Activated T-helper 1 cell treated with Interleukin-2 at 50 U/mL for 16 hours (primary cell): Measurements from ENCODE around the gene ITGB4.

Experiments
- DNase-seq: peaks from one replicate; pipeline ENCODE4 v3.0.0-alpha.2; 2020; ENCODE audit warnings: low read depth

ITGB4 gene

DNA sequence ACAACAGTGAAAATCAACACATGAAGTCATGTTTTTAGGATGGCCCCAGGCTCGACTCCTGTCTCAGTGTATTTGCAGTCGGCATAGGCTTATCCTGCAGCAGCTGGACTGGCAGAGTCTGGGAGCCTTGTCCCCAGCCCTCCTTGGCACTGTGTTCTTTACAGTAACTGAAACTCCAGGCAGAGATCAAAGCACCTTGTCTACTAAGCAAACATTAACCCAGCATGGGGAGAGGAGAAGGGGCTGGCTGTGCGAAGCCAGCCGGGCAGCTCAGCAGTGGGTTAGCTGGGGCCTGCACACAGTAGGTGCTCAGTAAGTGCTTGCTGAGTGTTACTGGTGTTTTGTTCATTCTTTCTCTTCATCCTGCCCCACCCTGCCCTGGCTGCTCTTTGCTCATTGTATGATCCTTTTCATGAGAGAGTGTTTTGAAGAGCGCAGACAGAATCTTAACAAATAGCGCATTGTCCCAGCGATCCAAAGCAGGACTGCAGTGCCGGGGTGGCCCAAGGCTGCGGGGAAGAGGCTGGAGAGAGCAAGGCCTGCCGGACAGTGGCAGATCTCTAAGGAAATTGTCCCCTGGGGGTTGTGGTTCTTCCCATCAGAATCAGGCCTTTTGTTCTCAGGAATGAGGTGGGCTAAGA is 23.5 kb upstream of the ITGB4 start:
- no peak for DNase-seq

DNA sequence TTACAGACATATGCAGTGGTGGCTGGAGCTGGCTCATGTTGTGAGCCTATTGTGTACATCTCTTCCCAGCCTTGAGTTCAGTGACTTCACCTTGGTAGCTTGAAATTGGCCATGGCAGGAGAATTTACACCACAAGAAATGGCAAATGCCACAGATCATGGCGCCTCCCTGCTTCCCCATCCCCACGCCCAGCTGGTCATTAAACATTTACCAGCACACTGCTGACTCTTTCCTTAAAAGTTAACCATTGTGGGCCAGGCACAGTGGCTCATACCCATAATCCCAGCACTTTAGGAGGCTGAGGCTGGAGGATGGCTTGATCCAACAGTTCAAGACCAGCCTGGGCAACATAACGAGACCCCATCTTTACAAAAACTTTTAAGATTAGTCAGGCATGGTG is 22.6 kb upstream of the ITGB4 start:
- DNase-seq, result no peak

DNA sequence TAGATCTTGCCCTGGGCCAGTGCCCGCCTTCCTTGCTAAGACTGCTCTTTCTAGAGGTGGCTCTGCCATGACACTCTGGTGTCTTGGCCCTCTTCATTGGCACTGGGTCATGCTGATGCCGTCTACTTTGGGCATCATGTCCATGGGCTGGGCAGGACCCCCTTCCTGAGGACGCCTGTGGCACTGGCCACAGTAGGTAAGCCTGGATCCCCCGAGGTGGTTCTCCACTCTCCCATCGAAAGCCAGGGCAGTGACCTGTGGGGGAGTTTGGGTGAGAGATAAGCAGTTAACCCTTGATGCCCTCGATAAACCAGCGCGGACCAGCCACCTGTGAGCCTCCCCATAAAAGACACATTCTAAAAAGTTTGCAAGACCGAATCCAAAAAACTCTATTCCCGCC is 20.0 kb upstream of the ITGB4 start:
- DNase-seq, result no peak

DNA sequence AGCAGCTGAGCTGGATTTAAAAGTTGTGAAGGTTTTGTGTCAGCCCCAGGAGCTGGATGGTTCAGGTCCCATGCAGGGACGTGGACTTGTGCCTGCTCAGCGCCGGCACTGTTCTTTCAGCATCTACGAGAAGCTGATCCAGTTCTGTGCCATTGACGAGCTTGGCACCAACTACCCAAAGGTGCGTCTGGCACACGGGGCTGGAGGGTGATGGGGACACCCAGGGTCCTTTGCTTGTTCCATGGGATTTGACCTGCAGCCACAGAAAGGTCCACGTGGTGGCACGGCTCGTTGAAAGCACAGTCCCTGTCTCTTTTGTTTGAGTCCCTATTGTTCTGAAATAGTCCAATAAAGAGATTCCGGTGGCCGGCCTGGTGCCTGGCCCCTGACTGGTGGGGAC is 18.1 kb upstream of the ITGB4 start:
- no peak for DNase-seq

DNA sequence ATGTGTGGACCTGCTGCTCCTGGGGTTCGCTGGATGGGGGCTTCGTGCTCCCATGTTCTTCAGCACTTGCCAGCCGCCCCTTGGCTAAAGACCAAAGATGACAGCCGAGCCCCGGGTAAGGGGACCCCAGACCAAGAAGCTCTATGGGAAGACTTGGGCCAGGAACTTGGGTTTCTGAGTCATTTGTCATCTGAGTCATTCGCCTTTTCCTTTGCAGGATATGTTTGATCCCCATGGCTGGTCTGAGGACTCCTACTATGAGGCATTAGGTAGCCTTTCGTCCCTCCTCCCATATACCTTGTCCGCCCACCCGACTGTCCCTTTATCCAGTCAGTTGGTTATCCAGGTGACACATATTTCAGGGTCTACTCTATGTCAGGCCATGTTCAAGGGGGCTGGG is 17.7 kb upstream of the ITGB4 start:
- DNase-seq, result no peak

DNA sequence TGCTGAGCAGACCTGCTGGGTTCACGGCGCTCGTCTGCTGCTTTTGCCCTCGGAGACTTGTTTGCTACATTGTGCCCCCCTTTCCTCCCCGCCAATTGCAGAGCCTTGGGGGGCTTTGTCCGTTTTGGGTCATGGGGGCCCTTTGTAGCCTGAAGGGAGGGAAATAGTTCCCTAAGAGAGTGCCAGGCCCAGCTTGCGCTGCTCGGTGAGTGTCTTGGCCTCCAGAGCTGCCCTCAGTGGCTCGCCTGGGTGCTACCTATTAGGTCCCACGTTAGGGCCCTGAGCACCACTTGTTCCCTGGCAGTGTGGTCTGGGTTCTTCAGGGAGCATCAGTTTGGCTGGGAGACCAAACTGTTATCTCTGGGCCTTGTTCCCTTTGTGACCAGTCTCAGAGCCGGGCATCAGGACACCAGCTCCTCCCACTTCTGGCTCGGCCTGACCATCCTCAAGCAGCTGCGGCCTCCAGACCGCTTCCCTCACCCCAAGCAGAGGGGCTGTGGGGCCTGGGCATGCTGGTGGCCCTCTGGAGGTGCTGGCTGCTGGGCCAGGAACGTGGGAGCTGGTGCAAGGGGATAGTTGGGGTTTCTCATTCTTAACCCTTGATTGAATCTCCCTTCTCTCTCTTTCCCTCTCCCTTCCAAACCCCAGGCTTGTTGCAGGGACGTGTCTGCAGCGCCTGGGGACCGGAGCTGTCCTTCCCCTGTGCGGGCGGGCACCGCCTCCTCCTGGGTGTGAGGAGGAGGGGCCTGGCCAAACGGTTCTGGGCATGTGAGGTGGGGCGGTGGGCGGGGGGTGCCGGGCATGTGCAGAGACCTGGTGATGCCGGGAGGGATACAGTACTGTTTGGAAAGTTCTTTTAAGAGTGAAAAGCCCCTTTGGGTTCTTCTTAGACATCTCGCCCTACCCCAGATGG is 16.0 kb upstream of the ITGB4 start:
- no peak for DNase-seq

DNA sequence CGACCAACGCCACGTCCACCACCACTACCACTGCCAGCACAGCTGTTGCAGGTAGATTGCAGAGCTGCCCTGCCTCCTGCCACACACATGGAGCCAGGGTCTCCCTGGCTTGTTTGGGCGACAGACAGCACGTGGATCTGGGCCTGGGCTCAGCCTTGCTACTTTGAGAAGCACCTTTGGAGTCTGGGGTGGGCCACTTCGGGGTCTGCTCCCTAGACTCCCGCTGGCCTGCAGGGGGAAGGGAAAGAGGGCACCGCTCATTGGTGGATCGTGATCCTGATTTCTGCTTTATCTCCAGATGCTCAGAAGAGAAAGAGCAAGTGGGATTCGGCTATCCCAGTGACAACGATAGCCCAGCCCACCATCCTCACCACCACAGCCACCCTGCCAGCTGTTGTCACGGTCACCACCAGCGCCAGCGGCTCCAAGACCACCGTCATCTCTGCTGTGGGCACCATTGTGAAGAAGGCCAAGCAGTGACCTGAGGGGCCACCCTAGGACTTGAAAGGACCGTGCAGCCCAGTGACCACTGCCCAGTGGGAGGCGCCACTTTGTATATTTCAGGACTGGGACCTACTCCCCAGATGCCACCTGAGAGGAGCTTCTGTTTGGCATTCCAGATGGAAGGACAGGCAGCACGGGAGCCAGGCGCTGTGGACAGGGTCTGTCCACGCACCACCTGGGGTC is 15.1 kb upstream of the ITGB4 start:
- DNase-seq, result no peak

DNA sequence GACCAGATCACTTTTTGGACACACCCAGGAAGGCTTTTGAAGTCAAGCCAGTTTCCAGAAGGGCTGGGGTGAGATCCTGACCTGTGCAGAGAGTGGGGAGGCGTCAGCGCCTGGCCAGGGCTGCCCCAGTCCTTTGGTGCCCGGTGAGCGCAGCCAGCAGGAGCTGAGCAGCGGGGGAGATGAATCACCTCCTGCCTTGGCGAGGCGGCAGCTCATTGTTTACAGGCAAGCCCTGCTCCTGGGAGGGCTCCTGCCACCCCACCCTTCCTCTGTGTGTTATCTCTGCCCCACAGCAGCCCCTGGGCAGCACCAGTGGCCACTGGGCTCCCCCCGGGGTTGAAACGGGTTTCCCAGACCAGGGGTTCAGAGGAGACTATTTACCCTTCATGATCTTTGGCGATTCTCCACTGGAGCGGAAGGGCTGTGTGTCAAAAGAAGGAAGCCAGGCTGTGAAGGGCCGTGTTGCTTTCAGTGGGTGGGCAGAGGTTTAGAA is 14.1 kb upstream of the ITGB4 start:
- no peak for DNase-seq

DNA sequence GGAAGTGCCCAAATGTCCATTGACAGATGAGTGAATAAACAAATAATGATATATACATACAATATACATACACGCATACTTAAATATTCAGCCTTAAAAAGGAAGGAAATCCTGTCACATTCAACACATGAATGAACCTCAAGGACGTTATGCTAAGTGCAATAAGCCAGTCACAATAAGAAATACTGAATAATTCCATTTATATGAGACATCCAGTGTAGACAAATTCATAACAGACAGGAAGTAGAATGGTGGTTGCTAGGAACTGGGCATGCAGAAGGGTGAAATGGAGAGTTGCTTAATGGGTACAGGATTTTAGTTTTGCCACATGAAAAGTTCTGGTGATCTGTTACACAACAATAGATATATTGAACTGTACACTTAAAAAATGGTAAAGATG is 8.8 kb upstream of the ITGB4 start:
- no peak for DNase-seq

DNA sequence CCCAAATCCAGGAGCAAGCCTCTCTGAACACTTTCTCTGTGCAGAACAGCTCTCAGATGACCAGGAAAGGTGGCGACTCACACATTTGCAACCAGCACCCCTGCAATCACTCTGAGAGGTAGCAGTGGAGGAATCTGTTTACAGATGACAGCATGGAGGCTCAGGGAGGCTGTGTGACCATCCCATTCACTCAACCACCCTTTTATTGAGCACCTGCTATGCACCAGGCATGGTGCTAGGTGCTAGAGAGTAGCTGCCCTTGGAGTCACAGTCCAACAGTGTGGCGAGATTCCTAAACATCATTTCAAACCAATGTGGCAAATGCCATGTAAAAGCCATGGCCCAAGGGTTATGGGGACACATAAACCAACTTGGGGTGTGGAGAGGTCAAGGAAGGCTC is 1.5 kb upstream of the ITGB4 start:
- no peak for DNase-seq

DNA sequence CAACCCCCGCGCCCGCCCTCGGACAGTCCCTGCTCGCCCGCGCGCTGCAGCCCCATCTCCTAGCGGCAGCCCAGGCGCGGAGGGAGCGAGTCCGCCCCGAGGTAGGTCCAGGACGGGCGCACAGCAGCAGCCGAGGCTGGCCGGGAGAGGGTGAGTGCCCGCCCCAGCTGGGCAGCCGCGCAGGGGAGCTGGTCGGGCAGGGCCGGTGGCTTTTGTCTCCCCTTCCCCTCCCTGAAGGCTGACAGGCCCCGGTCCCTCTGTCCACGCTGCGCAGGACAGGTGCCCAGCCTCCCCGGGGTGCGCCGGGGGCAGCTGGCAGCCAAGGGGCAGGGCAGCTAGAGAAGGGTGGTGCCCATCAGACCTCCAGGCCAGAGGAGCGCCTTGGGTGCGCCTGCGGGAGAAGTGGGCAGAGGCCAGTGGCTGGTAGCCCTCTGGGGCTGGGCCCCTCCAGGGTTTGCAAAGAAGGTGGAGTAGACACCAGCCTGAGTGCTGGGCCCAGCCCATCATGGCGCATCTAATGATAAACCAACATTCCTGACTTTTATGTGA is 278 bp downstream of the ITGB4 start:
- no peak for DNase-seq

DNA sequence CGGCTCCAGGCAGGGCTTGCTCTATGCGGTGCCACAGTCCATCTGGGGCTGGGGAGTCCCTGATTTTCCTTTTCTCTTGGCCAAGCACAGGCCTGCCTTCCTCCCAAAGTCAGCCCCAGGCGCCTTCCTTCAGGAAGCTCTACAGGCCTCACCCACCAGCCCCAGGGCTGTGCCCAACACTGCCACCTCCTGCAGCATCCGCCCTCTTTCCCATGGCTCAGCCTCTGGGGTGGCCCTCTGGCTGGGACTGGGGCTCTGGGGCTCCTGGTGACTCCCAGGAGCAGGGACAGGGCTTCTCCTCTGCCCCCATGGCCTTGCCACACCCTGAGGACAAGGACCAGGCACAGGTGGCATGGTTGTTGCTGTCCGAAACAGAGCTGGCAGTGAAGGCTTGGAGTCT is 817 bp downstream of the ITGB4 start:
- DNase-seq, result no peak

DNA sequence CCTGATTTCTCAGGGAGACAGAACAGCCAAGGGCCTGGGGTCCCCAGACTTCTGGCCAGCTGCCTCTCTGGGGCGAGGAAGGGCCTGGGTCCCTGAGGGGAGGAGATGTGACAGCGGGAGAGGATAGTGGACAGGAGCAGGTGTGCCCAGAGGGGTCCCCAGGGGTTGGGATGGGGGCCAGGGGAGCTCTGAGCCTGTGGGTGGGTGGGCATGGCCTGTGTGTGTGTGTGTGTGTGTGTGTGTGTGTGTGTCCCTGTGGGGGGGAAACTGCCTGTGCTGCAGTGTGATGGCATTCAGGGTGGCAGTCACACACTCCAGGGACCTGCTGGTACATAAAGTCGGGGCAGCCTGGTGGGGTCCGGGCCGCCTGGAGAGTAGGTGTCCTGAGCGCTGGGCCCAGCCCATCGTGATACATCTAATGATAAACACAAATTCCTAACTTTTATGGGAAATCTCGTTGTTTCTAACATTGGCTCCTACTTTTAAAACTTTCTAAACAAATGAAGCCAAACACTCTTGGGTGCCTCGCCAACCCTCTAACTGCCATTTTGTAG is 1.4 kb downstream of the ITGB4 start:
- no peak for DNase-seq

DNA sequence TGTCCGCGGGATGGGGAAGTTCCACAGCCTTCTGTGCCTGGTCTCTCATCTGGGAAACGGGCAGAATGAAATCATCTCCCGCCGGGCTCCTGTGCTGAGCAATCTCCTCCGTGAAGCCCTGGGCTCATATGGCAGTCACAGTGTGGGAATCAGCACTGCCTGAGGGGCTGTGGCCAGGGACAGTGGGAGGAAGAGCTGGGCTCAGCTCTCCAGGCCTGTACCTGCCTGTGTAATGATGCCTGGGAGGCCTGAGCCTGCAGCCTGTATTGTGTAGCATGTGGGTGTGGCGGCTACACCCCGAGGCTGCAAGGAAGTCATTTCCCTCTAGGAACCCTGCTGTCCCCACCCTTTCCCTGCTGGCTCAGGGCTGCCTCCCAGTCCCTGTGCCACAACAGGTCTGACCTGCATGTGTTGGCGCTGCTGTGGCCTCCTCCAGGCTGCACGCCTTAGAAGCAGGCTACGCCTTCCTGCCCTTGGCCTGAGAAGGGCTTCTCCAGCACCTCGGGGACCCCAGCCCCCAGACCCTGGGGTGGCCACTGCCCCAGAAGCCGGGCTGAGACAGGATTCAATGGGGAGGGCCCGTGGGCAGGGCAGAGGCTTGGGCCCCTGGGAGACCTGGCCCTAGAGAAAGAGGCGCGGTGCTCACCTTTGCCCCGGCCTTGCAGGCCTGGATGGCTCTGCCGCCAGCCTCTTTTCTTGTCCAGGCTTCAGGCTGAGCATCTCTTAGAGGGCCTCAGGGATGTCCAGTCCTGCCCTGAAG is 2.1 kb downstream of the ITGB4 start:
- DNase-seq, result no peak

DNA sequence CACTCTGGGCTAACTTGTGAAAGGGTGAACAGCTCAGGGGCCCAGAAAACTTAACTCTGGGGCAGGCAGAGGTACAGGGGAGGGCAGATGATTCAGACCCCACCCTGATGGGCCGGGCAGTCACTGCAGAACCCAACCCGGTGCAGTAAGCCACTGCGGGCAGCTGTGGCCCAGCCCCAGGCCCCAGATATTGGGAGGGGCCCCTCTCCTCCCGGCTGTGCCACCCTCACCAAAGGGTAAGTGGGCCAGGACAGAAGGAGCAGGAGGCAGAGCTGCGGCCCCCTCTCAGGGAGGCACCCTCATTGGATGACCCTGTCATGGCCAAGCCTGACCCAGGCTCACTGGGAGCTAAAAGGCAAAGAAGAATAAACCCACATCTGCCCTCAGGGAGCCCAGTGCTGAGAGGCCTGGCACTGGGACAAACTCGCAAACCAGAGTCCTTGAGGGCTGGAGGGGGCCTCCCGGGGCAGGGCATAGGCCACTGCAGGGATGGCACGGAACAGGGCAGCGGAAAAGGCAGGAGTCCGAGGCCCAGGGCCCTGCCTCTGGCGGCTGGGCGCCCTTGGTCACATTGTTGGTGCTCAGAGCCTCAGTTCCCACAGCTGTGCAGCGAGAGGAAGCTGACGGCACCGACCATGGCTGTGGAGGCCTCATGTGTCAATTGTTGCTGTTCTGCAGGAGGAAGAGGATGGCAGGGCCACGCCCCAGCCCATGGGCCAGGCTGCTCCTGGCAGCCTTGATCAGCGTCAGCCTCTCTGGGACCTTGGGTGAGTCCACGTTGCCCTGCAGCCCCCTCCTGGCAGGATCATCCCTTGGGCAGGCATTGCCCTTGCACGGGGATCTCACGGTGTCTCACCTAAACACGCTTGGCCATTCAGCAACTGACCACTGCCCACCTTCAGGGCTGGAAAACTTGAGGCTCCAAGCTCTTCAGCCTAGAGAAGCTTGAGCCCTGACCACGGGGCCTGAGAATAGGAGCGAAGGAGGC is 3.1 kb downstream of the ITGB4 start:
- DNase-seq, result no peak

DNA sequence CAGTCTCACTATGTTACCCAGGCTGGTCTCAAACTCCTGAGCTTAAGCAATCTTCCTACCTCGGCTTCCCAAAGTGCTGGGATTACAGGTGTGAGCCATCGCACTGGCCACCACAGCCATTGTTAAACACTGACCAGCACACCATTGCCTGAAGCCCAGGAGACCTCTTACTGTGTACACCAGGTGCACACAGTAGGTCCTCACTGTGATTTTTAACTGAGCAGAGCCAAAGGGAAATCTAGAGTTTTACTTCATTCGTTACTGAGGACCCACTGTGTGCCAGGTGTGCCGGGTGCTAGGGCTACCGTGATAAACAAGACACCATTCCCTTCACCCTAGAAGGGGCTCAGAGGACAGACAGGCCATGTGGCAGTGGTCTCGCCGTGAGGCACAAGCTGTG is 4.2 kb downstream of the ITGB4 start:
- no peak for DNase-seq

DNA sequence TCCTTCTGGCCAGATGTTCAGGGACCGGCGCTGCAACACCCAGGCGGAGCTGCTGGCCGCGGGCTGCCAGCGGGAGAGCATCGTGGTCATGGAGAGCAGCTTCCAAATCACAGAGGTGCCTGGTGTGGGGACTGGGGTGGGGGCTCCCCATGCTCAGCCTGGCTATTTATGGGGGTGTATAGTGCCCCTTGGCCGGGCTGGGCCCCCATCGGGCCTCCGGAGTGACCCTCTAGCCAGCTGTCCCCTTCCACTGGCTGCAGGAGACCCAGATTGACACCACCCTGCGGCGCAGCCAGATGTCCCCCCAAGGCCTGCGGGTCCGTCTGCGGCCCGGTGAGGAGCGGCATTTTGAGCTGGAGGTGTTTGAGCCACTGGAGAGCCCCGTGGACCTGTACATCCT is 6.1 kb downstream of the ITGB4 start:
- DNase-seq, result no peak

DNA sequence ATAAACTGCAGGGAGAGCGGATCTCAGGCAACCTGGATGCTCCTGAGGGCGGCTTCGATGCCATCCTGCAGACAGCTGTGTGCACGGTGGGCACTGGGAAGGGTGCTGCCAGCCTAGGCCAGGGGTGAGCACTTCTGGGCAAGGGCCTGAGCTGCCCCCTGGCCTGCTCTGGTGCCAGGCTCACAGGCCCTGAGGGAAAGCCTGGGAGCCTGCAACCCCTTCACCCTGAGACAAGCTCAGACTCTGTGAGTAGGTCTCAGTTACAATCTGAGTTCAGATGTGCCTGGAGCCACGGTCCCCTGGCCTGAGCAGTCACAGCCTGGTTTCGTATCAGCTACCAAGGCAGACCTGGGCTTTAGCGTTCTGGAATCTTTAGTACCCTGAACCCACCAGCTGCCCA is 8.1 kb downstream of the ITGB4 start:
- DNase-seq, result no peak

DNA sequence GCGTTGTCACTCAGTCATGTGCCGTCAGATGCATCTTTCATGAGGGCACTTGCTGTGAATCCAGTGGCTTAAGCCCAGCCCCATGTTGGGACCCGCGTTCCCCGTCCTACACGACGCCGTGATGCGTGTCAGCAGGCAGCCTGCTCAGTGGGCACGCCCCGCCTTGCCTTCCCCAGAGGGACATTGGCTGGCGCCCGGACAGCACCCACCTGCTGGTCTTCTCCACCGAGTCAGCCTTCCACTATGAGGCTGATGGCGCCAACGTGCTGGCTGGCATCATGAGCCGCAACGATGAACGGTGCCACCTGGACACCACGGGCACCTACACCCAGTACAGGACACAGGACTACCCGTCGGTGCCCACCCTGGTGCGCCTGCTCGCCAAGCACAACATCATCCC is 8.8 kb downstream of the ITGB4 start:
- DNase-seq, result no peak

DNA sequence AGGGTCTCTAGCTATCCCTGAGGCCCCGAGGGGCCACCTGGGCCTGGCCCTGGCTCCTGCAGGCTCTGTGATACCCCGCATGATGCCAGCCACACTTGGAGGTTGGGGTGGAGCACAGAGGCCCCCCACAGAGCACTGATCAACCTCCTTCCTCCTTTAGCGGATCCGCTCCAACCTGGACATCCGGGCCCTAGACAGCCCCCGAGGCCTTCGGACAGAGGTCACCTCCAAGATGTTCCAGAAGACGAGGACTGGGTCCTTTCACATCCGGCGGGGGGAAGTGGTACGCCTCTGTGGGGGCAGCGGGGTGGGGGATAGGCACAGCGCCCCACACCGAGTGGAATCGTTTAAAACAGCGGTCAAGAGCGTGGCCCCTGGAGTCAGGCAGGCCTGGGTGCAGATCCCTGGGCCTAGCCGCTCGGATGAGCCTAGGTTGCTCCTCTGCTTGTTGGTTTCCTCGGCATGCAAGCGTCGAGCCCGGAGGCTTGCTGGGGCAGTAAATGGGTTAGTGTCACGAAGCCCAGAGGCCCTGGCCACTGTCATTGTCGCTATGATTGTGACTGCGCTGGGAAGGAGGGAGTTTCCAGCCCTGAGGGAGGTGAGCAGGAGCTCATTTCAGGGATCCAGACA is 9.9 kb downstream of the ITGB4 start:
- DNase-seq, result no peak
